Dermis microvascular lymphatic vessel endothelial cell (primary cell): Measurements from ENCODE around the gene THBS3. TPM values are rescaled to one million over a fixed set of nuclear protein-coding genes. Genes with fewer than 3 reads are reported as not detected.
"Not testable (repeated sequence)": the region's sequence is repeated elsewhere in the genome, so short reads cannot be mapped to it uniquely, and the experiment has no call there.

Source experiments
- DNase-seq, 2 donors: peaks; one replicate each; pipeline versions ENCODE4 v3.0.0 to v3.0.0-alpha.2; 2010; ENCODE audit warnings: low read depth in 2 of 2
- total RNA-seq: library from RNA; depleted of rRNA; stranded (reverse); fragments of >200 nt; gene quantifications from 2 replicates; pipeline ENCODE4 v1.2.1, GENCODE V29; 2014

THBS3 gene
- total RNA-seq, 1 donor from 2014 or later: 11.0 TPM

DNA sequence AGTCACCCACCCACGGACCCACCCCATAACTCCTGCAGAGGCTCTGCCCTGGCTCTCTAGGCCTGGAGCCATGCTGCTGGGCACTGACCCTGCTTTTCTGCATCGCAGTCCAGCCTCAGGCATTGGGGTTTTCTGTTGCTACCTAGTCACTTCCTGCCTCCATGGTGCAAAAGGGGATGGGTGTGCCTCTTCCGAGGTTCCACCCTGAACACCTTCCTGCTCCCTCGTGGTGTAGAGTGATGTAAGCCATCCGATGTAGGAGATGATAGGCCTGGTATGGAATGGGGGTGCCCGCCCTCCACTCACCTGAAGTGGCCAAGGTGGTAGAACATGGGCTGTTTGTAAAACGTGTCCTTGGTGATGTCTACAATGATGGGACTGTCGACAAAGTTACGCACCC is 27.7 kb upstream of the THBS3 start:
- DNase-seq: not testable (repeated sequence)

DNA sequence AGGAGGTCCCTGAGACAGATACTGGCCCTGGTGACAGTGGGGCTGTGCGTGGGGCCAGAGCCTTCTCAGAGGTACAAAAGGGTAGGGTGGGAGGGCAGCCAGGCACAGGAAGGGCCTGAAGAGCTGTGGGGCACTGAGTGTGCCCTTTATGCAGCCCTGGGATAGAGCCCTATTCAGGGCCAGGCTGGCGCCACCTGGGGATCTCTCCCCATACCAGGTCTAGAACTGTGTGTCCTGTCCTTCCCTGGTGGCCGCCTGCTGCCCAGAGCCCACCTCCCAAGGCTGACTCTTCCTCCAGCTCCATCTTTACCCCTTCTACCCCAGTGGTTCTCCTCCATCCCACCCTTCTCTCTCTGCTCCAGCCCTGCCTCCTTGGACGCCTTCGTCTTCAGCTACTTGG is 25.8 kb upstream of the THBS3 start:
- DNase-seq: not testable (repeated sequence)

DNA sequence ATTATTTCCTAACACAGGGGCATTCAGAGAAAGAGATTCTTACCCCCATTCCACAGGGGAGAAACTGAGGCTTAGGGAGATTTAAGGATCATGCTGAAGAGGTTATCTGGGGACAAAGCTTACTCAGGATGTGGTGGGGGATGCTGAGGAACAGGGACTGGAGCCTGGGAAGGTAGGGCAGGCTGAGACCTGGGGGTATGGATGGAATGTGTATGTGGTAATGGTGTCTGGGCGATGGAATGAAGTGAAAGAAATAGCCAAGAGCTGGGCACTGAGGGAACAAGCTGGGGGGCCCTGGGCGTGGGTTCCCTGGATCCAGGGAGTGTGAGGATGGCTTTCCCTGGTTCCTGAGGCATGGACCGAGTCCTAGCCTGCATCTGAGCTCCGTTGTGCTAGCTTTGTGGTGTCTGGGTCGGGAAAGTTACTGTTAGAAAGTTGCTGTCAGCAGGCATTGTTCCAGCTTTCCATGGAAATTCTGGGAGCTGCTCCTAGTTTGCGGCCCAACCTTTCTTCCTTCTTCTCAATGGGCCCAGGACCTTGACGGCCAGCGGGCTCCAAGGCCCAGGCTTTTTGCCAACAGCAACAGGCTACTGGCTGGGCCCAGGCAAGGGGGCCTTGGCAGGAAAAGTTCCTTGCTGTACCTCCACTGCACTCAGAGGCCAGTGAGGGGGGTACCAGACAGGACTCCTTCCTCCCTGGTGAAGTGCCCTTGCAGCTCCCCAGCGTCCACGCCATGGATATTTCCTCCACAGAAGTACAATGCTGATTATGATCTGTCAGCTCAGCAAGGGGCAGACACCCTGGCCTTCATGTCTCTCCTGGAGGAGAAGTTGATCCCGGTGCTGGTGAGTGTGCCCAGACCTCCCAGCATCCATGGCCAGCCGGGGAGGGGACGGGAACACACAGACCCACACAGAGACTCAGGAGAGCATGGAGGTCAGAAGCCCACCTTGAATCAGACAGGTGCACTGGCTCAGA is 24.6 kb upstream of the THBS3 start:
- peak in 1 of 2 donors; percentile 74 for DNase-seq

- DNase-seq: not testable (repeated sequence)
Observed at GRCh38 chr1:155231302-155231701, 23.6 kb upstream of the THBS3 start.

DNA sequence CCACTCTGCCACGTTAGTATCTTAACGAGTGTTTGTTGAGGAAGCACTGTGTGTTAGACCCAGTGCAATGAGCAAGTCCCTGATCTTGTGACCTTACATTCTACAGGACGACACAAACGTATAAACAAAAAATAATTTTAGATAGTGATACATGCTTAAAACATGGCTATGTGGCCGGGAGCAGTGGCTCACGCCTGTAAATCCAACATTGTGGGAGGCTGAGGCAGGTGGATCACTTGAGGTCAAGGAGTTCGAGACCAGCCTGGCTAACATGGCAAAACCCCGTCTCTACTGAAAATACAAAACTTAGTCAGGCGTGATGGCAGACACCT is 20.4 kb upstream of the THBS3 start:
- no peak for DNase-seq

DNA sequence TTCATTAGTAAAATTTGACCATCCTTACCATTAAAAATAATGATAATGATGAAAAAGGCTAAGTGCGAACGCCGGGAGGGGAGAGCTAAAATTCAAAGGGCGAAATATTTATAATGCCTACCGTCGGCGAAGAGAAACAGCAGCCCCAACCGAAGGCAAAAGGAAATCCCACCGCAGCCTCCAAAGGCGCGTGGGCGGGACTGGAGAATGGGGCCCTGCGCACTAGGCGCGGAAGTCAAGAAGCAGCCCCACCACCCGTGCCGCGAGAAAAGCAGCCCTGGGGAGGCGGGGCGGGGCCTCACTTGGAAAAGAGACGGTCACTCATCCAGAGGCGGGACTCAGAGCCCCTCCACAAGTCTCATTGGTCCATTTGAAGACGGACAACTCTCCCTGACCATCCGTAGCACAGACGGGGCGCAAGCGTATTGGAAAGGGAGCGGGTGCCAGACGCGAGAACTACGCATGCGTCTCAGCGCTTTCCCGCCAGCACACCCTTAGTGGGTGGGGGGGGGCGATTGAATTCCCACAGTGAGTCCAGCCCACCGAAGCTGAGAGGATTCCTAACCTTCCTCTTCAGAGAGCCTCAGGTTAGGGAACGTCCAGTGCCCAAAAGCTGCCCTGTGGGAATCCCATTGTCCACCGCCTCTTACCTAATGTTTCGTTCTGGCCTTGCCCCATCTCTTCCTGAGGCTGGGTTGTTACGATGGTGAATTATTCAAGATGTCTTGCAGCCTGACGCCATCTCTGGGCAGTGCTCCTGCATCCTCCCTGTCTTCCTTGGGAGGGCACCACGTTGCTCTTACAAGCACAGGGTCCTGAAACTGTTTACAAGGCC is 19.8 kb upstream of the THBS3 start:
- DNase-seq: peak; percentile 97 to 99

GRCh38 chr1:155226910-155227260 is 19.2 kb upstream of the THBS3 start:
- DNase-seq: peak in 1 of 2 donors; percentile 79

DNA sequence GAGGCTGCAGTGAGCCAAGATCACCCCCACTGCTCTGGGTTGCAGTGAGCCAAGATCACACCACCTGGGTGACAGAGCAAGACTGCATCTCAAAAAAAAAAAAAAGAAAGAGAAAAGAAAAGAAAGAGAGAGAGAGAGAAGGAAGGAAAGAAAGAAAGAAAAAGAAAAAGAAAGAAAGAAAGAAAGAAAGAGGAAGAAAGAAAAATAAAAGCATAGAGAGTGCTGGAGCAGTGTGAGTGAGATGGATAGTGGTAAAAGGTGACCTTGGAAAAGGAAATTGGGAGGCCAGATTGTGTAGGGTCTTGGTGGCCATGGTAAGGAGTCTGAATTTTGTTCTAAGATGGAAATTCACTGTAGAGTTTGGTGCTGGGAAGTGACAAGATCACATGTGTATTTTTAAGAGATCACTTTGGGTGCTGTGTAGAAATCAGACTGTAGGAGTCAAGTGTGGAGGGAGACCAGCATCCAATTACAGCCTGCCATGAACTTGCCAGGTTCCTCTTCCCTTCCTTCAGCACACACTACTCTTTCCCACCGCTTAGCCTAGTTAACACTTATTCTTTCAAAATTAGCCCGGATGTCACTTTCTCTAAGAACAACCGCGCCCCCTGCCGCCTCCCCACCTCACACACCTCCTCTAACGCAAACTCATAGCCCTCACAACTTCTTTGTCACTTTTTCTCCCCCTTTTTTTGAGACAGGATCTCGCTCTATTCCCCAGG is 18.7 kb upstream of the THBS3 start:
- DNase-seq: peak in 1 of 2 donors; percentile 88

- DNase-seq: not testable (repeated sequence)
Observed at GRCh38 chr1:155225404-155225759, 17.7 kb upstream of the THBS3 start.

GRCh38 chr1:155223047-155223446 is 15.3 kb upstream of the THBS3 start:
- no peak for DNase-seq

DNA sequence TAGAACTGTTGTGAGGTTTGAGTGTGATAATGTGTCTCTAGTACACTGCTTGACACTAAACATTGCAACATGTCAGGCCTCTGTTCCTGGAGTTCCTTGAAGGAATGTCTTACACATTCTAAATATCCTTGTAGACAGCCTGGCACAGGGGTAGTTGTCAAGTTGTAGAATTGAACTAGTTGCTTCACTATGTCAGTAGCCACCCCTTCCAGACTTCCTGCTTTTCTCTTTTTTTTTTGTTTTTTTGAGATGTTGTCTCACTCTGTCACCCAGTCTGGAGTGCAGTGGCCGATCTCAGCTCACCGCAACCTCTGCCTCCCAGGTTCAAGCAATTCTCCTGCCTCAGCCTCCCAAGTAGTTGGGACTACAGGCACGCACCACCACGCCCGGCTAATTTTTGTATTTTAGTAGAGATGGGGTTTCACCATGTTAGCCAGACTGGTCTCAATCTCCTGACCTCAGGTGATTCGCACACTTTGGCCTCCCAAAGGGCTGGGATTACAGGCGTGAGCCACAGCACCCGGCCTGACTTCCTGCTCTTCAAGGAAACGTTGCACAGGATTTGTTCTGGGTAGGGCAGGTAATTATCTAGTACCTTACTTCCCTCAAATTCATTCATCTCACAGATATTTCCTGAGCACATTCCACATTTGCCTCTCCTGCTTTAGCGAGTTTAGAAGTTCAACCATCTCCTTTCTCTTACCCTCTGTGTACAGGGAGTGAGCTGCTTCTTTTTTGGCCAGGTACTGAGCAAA is 12.7 kb upstream of the THBS3 start:
- not testable (repeated sequence) for DNase-seq

- no peak for DNase-seq
Observed at GRCh38 chr1:155219592-155220031, 11.9 kb upstream of the THBS3 start.

GRCh38 chr1:155218854-155219591 is 11.3 kb upstream of the THBS3 start:
- DNase-seq: peak in 1 of 2 donors; percentile 49

DNA sequence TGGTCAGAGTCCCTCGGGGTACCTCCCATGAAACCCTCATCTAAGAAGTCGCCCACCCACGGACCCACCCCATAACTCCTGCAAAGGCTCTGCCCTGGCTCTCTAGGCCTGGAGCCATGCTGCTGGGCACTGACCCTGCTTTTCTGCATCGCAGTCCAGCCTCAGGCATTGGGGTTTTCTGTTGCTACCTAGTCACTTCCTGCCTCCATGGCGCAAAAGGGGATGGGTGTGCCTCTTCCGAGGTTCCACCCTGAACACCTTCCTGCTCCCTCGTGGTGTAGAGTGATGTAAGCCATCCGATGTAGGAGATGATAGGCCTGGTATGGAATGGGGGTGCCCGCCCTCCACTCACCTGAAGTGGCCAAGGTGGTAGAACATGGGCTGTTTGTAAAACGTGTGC is 7.0 kb upstream of the THBS3 start:
- DNase-seq: not testable (repeated sequence)

DNA sequence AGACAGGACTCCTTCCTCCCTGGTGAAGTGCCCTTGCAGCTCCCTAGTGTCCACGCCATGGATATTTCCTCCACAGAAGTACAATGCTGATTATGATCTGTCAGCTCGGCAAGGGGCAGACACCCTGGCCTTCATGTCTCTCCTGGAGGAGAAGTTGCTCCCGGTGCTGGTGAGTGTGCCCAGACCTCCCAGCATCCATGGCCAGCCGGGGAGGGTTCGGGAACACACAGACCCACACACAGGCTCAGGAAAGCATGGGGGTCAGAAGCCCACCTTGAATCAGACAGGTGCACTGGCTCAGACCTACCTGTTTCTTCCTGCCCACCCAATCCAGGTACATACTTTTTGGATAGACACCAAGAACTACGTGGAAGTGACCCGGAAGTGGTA is 4.3 kb upstream of the THBS3 start:
- DNase-seq: not testable (repeated sequence)

- peak in 1 of 2 donors; percentile 71 for DNase-seq
Observed at GRCh38 chr1:155211381-155212050, 3.8 kb upstream of the THBS3 start.

DNA sequence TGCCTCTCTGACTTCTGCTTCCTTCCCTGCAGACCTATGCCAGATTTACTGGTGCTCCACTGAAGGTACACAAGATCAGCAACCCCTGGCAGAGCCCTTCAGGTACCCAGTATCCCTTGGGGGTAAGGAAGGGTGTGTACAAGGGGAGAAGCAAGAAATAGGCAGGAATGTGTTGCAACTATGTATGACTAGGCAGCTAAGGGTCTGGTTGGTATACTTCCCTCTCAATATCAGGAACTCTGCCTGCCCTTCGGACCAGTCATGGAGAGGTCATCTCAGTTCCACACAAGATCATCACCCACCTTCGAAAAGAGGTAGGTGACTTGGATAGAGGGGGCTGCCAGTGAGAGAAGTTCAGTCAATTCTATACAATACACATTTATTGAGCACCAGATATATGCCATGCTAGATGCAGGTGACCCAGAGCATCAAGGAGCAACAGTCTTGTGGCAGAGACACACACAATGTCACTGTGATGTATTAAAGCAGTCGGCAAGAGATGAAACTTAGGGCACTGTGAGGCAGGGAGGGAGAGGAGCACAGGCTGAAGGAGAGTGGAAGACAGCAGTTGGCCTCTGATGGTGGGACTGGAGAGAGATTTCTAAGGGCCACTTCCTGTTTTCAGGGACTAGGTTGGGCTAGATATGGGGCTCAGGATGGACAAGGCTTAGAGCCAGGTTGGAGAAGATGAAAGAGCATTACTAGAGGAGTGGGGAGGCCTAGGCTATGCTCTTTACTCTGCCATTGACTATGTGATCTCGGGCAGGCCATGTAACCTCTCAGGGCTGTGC is 2.8 kb upstream of the THBS3 start:
- no peak for DNase-seq

DNA sequence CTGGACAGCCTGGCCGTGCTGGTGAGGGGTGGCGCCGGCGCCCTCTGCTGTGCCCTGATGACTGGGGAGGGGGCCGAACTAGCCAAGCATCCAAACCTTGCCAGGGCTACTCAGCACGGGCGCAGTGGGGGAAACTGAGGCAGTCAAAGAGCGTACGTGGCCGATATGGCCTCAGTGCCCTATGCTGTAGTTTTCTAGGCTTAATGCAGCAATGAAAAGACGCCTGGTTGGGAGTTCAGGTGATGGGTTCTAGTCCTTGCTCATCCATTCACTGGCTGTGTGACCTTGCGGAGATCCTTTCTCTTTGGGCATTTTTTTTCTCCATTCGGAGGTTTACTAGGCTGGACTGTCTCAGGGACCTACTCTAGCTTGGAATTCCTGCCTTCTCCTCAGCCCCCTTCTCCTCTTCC is 1.6 kb upstream of the THBS3 start:
- no peak for DNase-seq
